Tibial nerve (tissue), 4 donors: Measurements from ENCODE around the gene ARSJ.

Source experiments
- CTCF ChIP-seq, 5 experiments: fragments of 200-600 bp in 3 of 5; fragments of 450-650 bp in 2 of 5; sonication (generic) in 3 of 5; IDR thresholded peaks; one replicate each; pipeline ENCODE4 v1.5.1; 2016 to 2019; ENCODE audit warnings: antibody characterized with exemption in 5 of 5, mild to moderate bottlenecking in 3 of 5, moderate library complexity in 2 of 5
- EP300 ChIP-seq, 2 donors: sonication (generic); formaldehyde crosslinking; IDR thresholded peaks; one replicate each; pipeline ENCODE4 v1.6.1; 2017; ENCODE audit warnings: antibody characterized with exemption in 2 of 2, mild to moderate bottlenecking in 1 of 2

DNA sequence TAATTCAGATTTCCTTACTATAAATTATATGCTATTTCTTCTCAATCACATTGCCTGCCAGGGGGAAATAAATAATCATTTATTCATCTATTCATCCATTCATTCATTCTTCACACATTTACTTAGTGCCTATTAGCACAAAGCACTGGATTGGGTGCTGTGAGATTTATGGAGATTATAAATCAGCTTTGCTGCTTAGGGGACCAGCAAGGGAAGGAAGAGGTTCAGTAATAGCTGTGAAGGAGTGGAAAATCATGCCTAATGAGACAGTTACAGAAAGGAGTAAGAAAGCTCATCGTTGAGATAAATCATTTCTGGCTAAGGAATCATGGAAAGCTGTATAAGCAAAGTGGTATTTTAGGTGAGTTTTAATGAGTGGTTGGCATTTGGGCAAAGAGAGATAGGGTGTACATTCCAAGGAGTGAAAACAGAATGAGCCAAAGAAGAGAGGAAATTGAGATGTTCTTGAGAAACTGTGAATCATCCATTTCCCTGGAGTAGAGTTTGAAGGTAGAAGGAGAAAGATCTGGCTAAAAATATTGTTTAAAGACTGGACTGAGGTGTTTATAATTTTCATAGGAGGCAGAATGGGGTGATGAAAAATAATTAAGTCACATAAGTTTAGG lies 9.6 kb downstream of the ARSJ start:
- TF ChIP-seq CTCF (IDR thresholded peaks at IDR 0.05), result no peak
- no peak for TF ChIP-seq EP300 (IDR thresholded peaks at IDR 0.05)
